HL-60 (cell line): Measurements from ENCODE around the gene MTCH2.

ENCODE experiments used
- DNase-seq, 2 experiments: peaks; one replicate each; pipeline ENCODE4 v3.0.0-alpha.2; 2010 to 2020; ENCODE audit warnings: low read depth in 1 of 2, low spot score in 1 of 2
- H3K27ac ChIP-seq: fragments of 250-450 bp; sonication (Bioruptor Pico); replicated peaks from 2 replicates; pipeline ENCODE4 v1.5.1; 2020; ENCODE audit warnings: mild to moderate bottlenecking, moderate library complexity
- H3K27me3 ChIP-seq: fragments of 250-450 bp; sonication (Bioruptor Pico); 2 replicates; pipeline ENCODE4 v1.5.1; 2021; ENCODE audit warnings: mild to moderate bottlenecking, moderate library complexity; ENCODE audit not compliant: insufficient read depth, poor library complexity, severe bottlenecking
- H3K4me3 ChIP-seq: replicated peaks from 2 replicates; pipeline ENCODE4 v1.5.1; 2011; ENCODE audit warnings: mild to moderate bottlenecking, control low read depth, low read length; ENCODE audit not compliant: insufficient read depth
- GABPA ChIP-seq: IDR thresholded peaks from 2 replicates; pipeline ENCODE4 v1.6.1; 2012; ENCODE audit warnings: low read depth
- POLR2AphosphoS5 ChIP-seq: IDR thresholded peaks from 2 replicates; pipeline ENCODE4 v1.6.1; 2012; ENCODE audit warnings: low read depth
- SPI1 ChIP-seq: IDR thresholded peaks from 2 replicates; pipeline ENCODE4 v1.6.1; 2012; ENCODE audit warnings: low read depth, mild to moderate bottlenecking, borderline replicate concordance
- TF ChIP-seq, protein P1 (sequence below): IDR thresholded peaks from 2 replicates; pipeline ENCODE4 v1.6.1; 2012; ENCODE audit warnings: low read depth; ENCODE audit not compliant: insufficient replicate concordance
- TF ChIP-seq, protein P2 (sequence below): IDR thresholded peaks from one replicate; pipeline ENCODE4 v1.5.1; 2011; ENCODE audit warnings: low read length, control low read depth, inconsistent platforms; ENCODE audit not compliant: insufficient read depth

MTCH2 gene

GRCh38 chr11:47589584-47589976, 52.8 kb downstream of the MTCH2 start:
- Histone ChIP-seq H3K27ac (no peak overlapping the region), H3K4me3 (no peak overlapping the region), H3K27me3 (peaks cover 15% of the 10 kb centered on the region)
- TF ChIP-seq SPI1 (no peak), GABPA (no peak), POLR2AphosphoS5 (no peak)
- TF ChIP-seq, protein P1, sequence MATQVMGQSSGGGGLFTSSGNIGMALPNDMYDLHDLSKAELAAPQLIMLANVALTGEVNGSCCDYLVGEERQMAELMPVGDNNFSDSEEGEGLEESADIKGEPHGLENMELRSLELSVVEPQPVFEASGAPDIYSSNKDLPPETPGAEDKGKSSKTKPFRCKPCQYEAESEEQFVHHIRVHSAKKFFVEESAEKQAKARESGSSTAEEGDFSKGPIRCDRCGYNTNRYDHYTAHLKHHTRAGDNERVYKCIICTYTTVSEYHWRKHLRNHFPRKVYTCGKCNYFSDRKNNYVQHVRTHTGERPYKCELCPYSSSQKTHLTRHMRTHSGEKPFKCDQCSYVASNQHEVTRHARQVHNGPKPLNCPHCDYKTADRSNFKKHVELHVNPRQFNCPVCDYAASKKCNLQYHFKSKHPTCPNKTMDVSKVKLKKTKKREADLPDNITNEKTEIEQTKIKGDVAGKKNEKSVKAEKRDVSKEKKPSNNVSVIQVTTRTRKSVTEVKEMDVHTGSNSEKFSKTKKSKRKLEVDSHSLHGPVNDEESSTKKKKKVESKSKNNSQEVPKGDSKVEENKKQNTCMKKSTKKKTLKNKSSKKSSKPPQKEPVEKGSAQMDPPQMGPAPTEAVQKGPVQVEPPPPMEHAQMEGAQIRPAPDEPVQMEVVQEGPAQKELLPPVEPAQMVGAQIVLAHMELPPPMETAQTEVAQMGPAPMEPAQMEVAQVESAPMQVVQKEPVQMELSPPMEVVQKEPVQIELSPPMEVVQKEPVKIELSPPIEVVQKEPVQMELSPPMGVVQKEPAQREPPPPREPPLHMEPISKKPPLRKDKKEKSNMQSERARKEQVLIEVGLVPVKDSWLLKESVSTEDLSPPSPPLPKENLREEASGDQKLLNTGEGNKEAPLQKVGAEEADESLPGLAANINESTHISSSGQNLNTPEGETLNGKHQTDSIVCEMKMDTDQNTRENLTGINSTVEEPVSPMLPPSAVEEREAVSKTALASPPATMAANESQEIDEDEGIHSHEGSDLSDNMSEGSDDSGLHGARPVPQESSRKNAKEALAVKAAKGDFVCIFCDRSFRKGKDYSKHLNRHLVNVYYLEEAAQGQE, result no peak
- TF ChIP-seq, protein P2, sequence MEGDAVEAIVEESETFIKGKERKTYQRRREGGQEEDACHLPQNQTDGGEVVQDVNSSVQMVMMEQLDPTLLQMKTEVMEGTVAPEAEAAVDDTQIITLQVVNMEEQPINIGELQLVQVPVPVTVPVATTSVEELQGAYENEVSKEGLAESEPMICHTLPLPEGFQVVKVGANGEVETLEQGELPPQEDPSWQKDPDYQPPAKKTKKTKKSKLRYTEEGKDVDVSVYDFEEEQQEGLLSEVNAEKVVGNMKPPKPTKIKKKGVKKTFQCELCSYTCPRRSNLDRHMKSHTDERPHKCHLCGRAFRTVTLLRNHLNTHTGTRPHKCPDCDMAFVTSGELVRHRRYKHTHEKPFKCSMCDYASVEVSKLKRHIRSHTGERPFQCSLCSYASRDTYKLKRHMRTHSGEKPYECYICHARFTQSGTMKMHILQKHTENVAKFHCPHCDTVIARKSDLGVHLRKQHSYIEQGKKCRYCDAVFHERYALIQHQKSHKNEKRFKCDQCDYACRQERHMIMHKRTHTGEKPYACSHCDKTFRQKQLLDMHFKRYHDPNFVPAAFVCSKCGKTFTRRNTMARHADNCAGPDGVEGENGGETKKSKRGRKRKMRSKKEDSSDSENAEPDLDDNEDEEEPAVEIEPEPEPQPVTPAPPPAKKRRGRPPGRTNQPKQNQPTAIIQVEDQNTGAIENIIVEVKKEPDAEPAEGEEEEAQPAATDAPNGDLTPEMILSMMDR, result no peak
- DNase-seq, result no peak

- DNase-seq, result no peak
- TF ChIP-seq POLR2AphosphoS5 (no peak), SPI1 (no peak), GABPA (no peak)
- TF ChIP-seq, protein P2, result no peak
- TF ChIP-seq, protein P1, result no peak
- H3K27me3 ChIP-seq, result peaks cover 11% of the 10 kb centered on the region
Observed at GRCh38 chr11:47589118-47589517, 53.2 kb downstream of the MTCH2 start.

GRCh38 chr11:47587723-47588326, 54.5 kb downstream of the MTCH2 start:
- peaks cover 2% of the 10 kb centered on the region for H3K27me3 ChIP-seq
- peak overlapping the region; percentile 56 for H3K27ac ChIP-seq
- peak; percentile 78 to 92 for DNase-seq
- TF ChIP-seq, protein P1, result no peak
- TF ChIP-seq POLR2AphosphoS5 (peak; percentile 72), GABPA (no peak), SPI1 (peak; percentile 48; the same call in 1 of the 2 replicates)
- TF ChIP-seq, protein P2, result no peak
- H3K4me3 ChIP-seq, result no peak overlapping the region

More at GRCh38 chr11:47589118-47589517, 53.2 kb downstream of the MTCH2 start:
- Histone ChIP-seq H3K4me3 (no peak overlapping the region), H3K27ac (no peak overlapping the region)
